HL-60 (cell line): ENCODE data around the gene PPP1R17.

ENCODE experiments used
- DNase-seq, 2 experiments: peaks; one replicate each; pipeline ENCODE4 v3.0.0-alpha.2; 2010 to 2020; ENCODE audit warnings: low read depth in 1 of 2, low spot score in 1 of 2
- H3K27ac ChIP-seq: fragments of 250-450 bp; sonication (Bioruptor Pico); replicated peaks from 2 replicates; pipeline ENCODE4 v1.5.1; 2020; ENCODE audit warnings: mild to moderate bottlenecking, moderate library complexity
- H3K27me3 ChIP-seq: fragments of 250-450 bp; sonication (Bioruptor Pico); 2 replicates; pipeline ENCODE4 v1.5.1; 2021; ENCODE audit warnings: mild to moderate bottlenecking, moderate library complexity; ENCODE audit not compliant: insufficient read depth, poor library complexity, severe bottlenecking
- H3K4me3 ChIP-seq: replicated peaks from 2 replicates; pipeline ENCODE4 v1.5.1; 2011; ENCODE audit warnings: mild to moderate bottlenecking, control low read depth, low read length; ENCODE audit not compliant: insufficient read depth
- CTCF ChIP-seq: IDR thresholded peaks from one replicate; pipeline ENCODE4 v1.5.1; 2011; ENCODE audit warnings: low read length, control low read depth, inconsistent platforms; ENCODE audit not compliant: insufficient read depth
- GABPA ChIP-seq: IDR thresholded peaks from 2 replicates; pipeline ENCODE4 v1.6.1; 2012; ENCODE audit warnings: low read depth
- POLR2AphosphoS5 ChIP-seq: IDR thresholded peaks from 2 replicates; pipeline ENCODE4 v1.6.1; 2012; ENCODE audit warnings: low read depth
- REST ChIP-seq: IDR thresholded peaks from 2 replicates; pipeline ENCODE4 v1.6.1; 2012; ENCODE audit warnings: low read depth; ENCODE audit not compliant: insufficient replicate concordance
- SPI1 ChIP-seq: IDR thresholded peaks from 2 replicates; pipeline ENCODE4 v1.6.1; 2012; ENCODE audit warnings: low read depth, mild to moderate bottlenecking, borderline replicate concordance

PPP1R17 gene

GRCh38 chr7:31729195-31729804, 42.3 kb downstream of the PPP1R17 start:
- no peak for DNase-seq
- no peak for TF ChIP-seq REST
- no peak for TF ChIP-seq CTCF
- no peak for TF ChIP-seq GABPA
- TF ChIP-seq POLR2AphosphoS5, result no peak
- no peak for TF ChIP-seq SPI1
- H3K4me3 ChIP-seq, result no peak overlapping the region
- no peaks in the 10 kb centered on the region for H3K27me3 ChIP-seq
- no peak overlapping the region for H3K27ac ChIP-seq

GRCh38 chr7:31734456-31734855, 47.4 kb downstream of the PPP1R17 start:
- no peak overlapping the region for H3K4me3 ChIP-seq
- H3K27ac ChIP-seq, result no peak overlapping the region
- H3K27me3 ChIP-seq, result no peaks in the 10 kb centered on the region
- no peak for DNase-seq
- TF ChIP-seq POLR2AphosphoS5, result no peak
- TF ChIP-seq SPI1, result no peak

- peak; percentile 17 to 49 for DNase-seq
- no peak overlapping the region for H3K27ac ChIP-seq
- TF ChIP-seq REST (no peak), SPI1 (no peak), POLR2AphosphoS5 (no peak), GABPA (no peak), CTCF (peak; percentile 80)
- H3K4me3 ChIP-seq, result no peak overlapping the region
- no peaks in the 10 kb centered on the region for H3K27me3 ChIP-seq
Measured at GRCh38 chr7:31735991-31736982, 49.3 kb downstream of the PPP1R17 start.

- no peak for DNase-seq
- no peak overlapping the region for H3K4me3 ChIP-seq
- H3K27ac ChIP-seq, result no peak overlapping the region
- no peaks in the 10 kb centered on the region for H3K27me3 ChIP-seq
- TF ChIP-seq REST (no peak), GABPA (no peak), SPI1 (no peak), POLR2AphosphoS5 (no peak), CTCF (no peak)
Measured at GRCh38 chr7:31741852-31742251, 54.8 kb downstream of the PPP1R17 start.
